ENCODE measurements around the gene UBE2O.
A peak's percentile ranks its signal among the peaks of the same experiment; 100 is the strongest.

- TF ChIP-seq CTCF (IDR thresholded peaks at IDR 0.05) (no peak), POLR2A (IDR thresholded peaks at IDR 0.05) (no peak), POLR2AphosphoS5 (IDR thresholded peaks at IDR 0.05) (peak in 1 of 2 donors; percentile 6)
Observed at GRCh38 chr17:76501827-76502307, 48.9 kb upstream of the UBE2O start.

Data from upper lobe of left lung (tissue), 4 donors.